Left kidney (tissue), 2 donors: ENCODE measurements around the gene RASSF10. TPM values are rescaled to one million over a fixed set of nuclear protein-coding genes. Genes with fewer than 3 reads are reported as not detected.

Experiments
- DNase-seq: peaks from one replicate; pipeline ENCODE4 v3.0.0-alpha.2; 2013
- polyA plus RNA-seq: library from polyadenylated mRNA; unstranded; fragments of 120-200 nt; gene quantifications from one replicate; pipeline ENCODE4 v1.2.1, GENCODE V29; 2013; ENCODE audit not compliant: insufficient read length

RASSF10 gene
- polyA plus RNA-seq, 1 donor: 24.0 TPM

DNA sequence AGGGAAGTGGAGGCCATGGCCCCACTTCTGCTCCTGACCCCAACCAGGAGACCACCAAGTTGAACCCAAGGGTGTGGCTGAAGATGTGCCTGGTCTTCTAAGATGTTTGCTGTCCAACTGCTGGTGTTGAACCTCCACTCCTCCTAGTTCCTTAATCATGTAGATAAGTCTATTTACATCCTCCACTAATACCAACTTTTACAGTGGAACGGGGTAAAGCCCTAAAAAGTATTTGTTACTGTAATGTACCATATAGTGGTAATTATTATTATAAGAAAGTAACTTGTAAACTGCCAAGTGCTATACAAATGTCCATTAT is 19.0 kb upstream of the RASSF10 start:
- DNase-seq: no peak

- DNase-seq: no peak
Observed at GRCh38 chr11:12991426-12991825, 17.7 kb upstream of the RASSF10 start.

GRCh38 chr11:12993626-12994025 is 15.5 kb upstream of the RASSF10 start:
- no peak for DNase-seq

GRCh38 chr11:12994476-12994875 is 14.6 kb upstream of the RASSF10 start:
- no peak for DNase-seq

DNA sequence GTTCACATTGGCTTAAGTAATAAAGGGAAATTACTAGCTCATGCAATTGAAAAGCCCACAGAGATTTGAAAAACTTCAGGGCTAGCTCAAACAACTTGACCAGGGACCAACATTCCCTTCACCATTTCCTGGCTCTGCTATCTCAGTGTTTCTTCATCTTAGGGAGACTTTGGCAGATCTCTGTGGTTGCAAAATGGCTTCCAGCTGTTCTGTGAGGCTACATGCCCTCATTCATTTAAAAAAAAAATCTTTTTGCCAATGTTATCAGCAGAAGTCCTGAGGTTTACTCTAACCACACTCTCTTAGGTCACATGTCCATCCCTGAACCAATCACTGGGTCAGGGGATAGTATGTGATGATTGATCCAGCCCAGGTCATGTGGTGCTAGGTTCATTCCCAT is 13.9 kb upstream of the RASSF10 start:
- DNase-seq: no peak

- no peak for DNase-seq
Observed at GRCh38 chr11:12995823-12996222, 13.3 kb upstream of the RASSF10 start.

DNA sequence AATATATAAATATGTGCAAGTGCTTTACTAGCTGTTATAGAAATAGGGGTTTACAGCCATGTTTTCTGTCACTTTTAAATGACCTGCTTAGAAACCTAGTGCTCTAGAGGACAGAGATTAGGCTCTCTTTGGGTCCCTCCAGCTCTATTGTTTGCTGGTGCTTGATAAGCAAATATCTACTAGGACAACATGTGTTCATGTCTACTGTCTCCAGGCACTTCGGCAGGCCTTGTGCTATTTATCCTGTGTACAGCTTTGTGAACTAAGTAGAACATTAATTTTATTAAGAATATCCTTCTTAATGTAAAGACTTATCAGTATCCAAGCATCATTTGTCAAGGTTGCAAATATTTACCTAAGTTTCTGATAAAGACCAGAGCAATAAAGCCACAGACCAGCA is 11.9 kb upstream of the RASSF10 start:
- DNase-seq: no peak

- no peak for DNase-seq
Observed at GRCh38 chr11:12998336-12998735, 10.8 kb upstream of the RASSF10 start.

DNA sequence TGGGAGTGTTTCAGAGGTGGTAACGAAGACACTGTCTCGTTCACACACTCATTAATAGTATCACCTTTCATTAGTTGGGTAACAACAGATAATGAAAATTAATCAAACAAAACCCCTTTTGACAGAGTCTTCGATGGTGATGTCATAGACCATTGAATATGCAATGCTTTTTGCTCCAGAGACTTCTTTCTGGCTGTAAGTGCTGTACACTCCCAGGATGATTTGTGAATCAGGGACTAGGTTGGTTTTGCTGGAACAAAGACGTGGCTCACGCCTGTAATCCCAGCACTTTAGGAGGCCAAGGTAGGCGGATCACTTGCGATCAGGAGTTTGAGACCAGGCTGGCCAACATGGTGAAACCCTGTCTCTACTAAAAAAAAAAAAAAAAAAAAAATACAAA is 9.5 kb upstream of the RASSF10 start:
- DNase-seq: no peak

- DNase-seq: no peak
Observed at GRCh38 chr11:13000116-13000515, 9.0 kb upstream of the RASSF10 start.

DNA sequence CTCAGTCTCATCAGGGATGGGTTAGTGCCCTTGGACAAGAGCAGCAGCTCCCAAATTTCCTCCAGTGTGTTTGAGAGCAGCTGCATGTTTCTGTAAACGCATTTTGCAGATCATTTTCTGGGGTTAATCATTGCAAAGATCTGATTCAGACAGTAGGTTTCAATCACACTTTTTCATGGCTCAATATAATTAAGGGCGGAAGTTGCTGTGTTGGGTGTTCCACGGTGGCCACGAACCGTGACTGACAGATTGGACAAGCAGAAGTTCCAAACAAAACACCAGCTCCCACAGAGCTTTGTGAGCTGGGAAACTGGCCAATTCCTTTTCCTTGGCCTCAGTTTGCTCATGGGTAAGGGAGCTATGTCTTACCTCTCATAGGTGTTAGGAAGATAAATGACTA is 8.4 kb upstream of the RASSF10 start:
- DNase-seq: no peak

GRCh38 chr11:13003736-13004493 is 5.2 kb upstream of the RASSF10 start:
- no peak for DNase-seq

GRCh38 chr11:13007182-13008060 is 1.7 kb upstream of the RASSF10 start:
- DNase-seq: no peak

GRCh38 chr11:13008061-13008435 is 1.1 kb upstream of the RASSF10 start:
- DNase-seq: no peak

- DNase-seq: no peak
Observed at GRCh38 chr11:13009476-13009920, 382 bp downstream of the RASSF10 start.

GRCh38 chr11:13009921-13010748 is 1.0 kb downstream of the RASSF10 start:
- peak; percentile 50 for DNase-seq

- no peak for DNase-seq
Observed at GRCh38 chr11:13010749-13011465, 1.8 kb downstream of the RASSF10 start.

DNA sequence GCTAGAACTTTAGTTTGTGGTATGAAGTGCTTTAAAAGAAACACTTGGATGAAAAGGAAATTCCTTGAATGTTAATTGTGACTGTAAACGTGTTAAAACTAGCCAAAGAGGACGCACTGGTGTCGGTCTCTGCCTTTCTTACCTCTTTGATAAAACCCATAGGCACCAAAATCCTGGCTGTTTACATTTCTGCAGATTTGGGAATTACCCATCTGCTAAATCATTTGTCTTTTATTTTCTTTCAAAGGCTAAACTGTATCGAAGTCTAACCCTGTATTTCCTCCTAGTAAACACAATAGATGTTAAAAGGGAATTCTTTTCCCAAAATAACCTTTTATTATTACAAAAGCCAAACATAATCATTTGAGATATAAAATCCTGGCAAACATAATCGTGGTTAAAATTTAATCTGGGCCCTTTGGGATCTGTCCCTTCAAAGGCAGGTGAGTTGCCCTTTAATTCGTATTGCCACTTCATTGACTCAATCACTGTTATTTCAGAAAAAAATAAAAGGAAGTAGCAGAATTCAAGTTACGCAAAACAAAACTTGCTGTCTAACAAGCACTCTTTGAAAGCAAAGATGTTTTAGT is 2.4 kb downstream of the RASSF10 start:
- no peak for DNase-seq

DNA sequence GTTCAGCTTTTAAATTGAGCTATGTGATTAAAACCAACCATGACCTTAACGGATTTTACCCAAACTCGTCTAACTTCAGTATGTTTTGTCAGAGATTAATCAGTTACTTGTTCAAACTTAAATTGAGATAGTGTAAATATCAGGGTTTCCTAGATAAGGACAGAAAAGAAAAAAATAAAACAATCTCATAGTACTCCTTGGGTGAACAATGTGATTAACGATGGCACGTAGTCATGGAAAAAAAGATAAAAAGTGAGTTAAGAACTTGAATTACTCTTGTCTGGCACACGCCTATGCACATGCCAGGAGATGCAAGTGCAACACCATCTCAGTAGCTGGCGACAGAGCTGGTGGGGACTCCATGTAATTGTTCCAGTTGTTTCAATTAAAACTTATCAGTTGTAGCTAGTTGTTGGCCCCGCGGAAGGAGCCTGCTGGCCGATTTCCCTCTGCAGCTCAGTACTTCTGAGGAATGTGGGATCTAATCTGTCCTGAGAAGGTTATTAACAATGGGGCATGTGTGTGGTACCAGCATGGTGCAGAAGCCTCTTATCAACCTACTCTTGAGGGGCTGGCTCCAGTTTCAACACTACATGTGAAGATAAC is 3.0 kb downstream of the RASSF10 start:
- no peak for DNase-seq

- DNase-seq: no peak
Observed at GRCh38 chr11:13013054-13013488, 4.0 kb downstream of the RASSF10 start.

- no peak for DNase-seq
Observed at GRCh38 chr11:13015753-13016152, 6.6 kb downstream of the RASSF10 start.
